ENCODE measurements around the gene KAT8.

Gene KAT8

GRCh38 chr16:31108035-31108793 lies 9.2 kb upstream of the KAT8 start, which contains the start of gene BCKDK:
BCKDK (plus strand) TSS chr16:31108386; CDS start chr16:31109224, 838 bp downstream.
- peak; percentile 55 for DNase-seq (ENCODE audit: low read depth)

GRCh38 chr16:31108794-31109558 lies 8.5 kb upstream of the KAT8 start:
- DNase-seq (ENCODE audit: low read depth), result no peak

DNA sequence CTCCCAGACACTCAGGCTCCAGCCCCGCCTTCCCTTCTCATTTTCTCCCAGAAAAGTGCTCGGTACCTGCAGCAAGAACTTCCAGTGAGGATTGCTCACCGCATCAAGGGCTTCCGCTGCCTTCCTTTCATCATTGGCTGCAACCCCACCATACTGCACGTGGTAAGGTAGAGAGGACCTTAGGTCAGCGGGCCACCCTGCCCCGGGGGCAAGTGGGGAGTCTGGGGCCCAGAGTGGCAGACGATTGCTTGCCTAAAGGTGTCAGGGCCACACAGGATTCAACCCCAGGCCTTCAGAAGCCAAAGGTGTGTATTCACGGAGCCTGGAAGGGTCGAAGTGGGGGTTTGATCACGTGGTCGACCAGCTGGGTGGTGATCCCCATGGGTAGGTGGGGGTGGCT lies 7.8 kb upstream of the KAT8 start:
- no peak for DNase-seq (ENCODE audit: low read depth)

DNA sequence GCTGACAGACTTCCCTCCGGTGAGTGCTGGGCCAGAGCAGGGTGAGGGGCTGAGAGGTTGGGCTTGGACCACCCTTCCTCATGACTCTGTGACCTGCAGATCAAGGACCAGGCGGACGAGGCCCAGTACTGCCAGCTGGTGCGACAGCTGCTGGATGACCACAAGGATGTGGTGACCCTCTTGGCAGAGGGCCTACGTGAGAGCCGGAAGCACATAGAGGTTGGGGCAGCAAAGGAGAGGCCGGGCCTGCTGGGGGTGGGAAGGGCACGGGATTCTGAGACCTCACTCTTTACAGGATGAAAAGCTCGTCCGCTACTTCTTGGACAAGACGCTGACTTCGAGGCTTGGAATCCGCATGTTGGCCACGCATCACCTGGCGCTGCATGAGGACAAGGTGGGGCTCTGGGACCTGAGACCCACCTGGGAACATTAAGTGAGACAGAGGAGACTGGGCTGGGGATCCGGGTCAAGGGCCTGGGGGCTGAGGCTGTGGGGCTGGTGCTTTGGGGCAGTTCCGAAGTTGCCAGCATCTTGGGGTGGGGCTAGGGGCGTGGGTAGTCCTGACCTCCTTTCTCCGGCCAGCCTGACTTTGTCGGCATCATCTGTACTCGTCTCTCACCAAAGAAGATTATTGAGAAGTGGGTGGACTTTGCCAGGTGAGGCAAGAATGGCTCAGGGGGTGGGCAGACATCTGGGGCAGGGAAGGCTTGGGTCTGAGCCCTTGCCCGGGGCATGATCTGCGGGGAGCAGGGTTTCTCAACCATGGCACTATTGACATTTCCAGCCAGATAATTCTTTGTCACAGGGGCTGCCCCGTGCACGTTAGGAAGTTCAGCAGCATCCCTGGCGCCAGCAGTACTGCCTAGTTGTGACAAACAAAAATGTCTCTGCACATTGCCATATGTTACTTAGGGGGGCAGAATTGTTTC lies 7.1 kb upstream of the KAT8 start:
- DNase-seq (ENCODE audit: low read depth), result no peak

- DNase-seq (ENCODE audit: low read depth), result no peak
Measured at GRCh38 chr16:31111881-31112466, 5.5 kb upstream of the KAT8 start.

DNA sequence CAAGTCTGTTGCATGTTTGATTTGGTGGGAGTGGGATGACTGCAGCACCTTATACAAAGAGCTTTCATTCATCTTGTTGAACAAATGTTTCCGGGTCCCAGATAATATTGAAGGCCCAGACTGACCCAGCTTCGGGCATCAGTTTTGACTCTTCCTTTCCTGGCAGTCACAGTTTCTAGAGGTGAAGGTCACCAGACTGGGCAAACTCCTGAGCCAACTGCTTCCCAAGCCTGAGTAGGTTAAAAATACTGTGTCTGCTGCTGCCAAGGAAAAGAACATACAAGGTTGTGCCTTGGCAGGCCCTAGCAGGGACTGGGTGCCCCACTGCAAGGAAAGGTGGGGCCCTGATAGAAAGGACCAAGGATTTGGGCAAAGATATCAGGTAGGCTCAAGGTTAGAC lies 4.8 kb upstream of the KAT8 start:
- no peak for DNase-seq (ENCODE audit: low read depth)

GRCh38 chr16:31113121-31114120 lies 4.0 kb upstream of the KAT8 start:
- no peak for DNase-seq (ENCODE audit: low read depth)

DNA sequence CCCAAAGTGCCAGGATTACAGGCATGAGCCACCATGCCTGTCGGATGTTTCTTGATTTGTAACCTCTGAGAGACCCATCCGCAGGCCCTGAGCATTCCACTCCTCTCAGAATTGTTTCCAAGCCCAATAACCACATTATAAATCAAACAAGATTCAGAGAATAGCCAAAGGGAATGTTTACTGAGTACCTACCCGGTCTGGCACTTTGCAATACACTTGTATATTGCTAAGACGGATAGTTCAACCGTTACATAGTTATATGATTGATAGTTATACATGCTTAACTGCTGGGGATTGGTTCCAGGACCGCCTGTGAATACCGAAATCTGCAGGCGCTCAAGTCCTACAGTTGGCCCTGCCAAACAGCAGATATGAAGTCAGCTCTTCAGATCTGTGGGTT lies 3.0 kb upstream of the KAT8 start:
- no peak for DNase-seq (ENCODE audit: low read depth)

DNA sequence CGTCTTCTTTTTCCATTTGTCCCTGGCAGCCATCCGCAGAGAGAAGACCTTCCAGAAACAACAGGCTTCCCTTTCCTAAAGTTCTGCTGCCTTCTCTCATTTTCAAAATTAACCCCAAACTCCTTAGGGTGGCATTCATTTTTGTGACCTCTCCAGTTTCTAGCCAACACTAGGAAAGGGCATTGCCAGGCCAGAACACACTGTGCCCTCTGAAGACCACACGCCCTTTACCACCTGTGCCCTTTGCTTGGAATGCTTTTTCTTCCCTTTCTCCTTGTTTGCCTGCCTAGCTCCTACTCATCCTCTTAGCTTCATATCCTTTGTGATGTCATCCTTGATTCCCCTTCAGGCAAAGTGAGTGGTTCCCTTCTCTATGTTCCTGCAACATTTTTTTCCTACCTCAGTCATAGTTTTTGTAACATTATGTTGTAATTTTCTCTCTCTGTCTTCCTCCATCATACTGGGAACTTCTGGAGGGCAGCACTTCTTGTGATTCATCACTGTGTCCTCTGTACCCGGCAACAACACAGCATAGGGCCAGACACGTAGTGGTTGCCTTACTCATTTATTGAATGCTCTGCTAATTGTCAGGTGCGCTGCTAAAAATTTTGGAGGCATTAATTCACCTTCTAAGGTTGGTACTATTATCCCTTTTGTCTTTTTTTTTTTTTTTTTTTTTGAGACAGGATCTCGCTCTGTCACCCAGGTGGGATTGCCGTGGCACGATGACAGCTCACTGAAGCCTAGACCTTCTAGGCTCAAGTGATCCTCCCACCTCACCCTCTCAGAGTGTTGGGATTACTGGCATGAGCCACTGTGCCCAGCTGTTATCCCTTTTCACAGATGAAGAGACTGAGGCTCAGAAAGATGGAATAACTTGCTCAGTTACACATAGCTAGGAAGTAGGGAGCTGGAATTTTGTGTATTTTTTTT lies 1.0 kb downstream of the KAT8 start:
- peak; percentile 69 for DNase-seq (ENCODE audit: low read depth)

- no peak for DNase-seq (ENCODE audit: low read depth)
Measured at GRCh38 chr16:31120129-31120528, 2.7 kb downstream of the KAT8 start.

DNA sequence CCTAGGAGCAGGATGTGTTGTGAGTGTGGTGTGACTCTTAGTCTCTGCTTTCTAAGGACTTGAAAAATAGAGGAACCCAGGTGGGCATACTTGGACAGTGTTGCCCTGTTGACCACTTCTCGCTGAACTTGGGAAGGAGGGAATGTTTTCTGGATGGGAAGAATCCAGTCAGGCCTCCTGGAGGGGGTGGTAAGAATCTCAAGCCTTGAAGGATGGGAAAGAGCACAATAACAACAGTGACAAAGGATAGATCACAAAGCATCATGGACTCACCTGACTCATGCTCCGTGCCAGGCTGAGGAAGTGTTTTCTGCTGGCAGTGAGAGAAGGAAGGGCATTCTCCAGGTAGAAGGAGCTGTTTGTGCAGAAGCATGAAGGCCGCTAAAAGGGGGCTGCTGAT lies 8.4 kb downstream of the KAT8 start:
- no peak for DNase-seq (ENCODE audit: low read depth)

DNA sequence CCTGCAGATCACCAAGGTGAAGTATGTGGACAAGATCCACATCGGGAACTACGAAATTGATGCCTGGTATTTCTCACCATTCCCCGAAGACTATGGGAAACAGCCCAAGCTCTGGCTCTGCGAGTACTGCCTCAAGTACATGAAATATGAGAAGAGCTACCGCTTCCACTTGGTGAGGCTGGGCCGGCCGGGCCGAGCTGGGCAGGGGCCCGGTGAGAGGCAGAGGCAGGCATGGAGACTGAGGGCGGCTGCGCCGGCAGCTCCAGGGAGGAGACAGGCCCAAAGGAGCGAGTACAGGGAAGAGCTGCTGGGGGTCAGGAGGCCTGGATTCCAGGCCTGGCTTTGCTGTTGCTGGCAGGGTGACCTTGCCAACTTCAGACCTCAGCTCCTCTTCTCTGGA lies 9.7 kb downstream of the KAT8 start:
- DNase-seq (ENCODE audit: low read depth), result no peak

- no peak for DNase-seq (ENCODE audit: low read depth)
Measured at GRCh38 chr16:31128711-31129567, 11.5 kb downstream of the KAT8 start.

- no peak for DNase-seq (ENCODE audit: low read depth)
Measured at GRCh38 chr16:31129568-31130335, 12.3 kb downstream of the KAT8 start.

- no peak for DNase-seq (ENCODE audit: low read depth)
Measured at GRCh38 chr16:31130336-31130891, 12.9 kb downstream of the KAT8 start.

DNA sequence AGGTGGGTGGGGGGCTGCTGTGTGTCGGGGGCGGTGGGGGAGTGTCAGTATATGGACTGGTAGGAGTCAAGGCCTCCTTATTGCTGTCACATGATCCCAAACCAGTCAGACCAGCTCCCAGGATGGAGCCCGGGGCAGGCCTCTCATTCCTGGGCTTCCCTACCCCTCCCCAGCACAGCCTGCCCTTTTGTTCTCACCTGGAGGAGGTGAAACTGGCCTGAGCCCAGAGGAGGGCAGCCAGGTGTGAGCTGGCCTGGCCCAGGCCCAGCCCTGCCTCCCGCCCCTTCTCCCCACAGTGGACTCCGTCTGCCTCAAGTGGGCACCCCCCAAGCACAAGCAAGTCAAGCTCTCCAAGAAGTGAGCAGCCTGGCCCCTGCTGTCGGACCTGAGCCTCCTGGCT lies 13.4 kb downstream of the KAT8 start:
- no peak for DNase-seq (ENCODE audit: low read depth)

GRCh38 chr16:31131416-31131815 lies 14.0 kb downstream of the KAT8 start:
- no peak for DNase-seq (ENCODE audit: low read depth)
